Cardiac muscle cell (in vitro differentiated cells and primary cell): Measurements from ENCODE around the gene SLC7A6OS. TPM values are rescaled to one million over a fixed set of nuclear protein-coding genes. Genes with fewer than 3 reads are reported as not detected.
A peak's percentile ranks its signal among the peaks of the same experiment; 100 is the strongest.

ENCODE experiments used
- DNase-seq, 2 donors: peaks; one replicate each; pipeline versions ENCODE4 v3.0.0 to v3.0.0-alpha.2; 2010 to 2017; ENCODE audit warnings: low read depth in 1 of 2, low spot score in 1 of 2
- H3K27ac ChIP-seq: fragments of 200-600 bp; sonication (generic); 2 replicates; pipeline ENCODE4 v1.5.1; 2016
- H3K27me3 ChIP-seq: fragments of 200-600 bp; sonication (generic); 2 replicates; pipeline ENCODE4 v1.6.0; 2016; ENCODE audit warnings: control low read depth
- H3K36me3 ChIP-seq: fragments of 200-600 bp; sonication (generic); 2 replicates; pipeline ENCODE4 v1.5.1; 2016; ENCODE audit warnings: control low read depth
- H3K4me1 ChIP-seq: fragments of 200-600 bp; sonication (generic); 2 replicates; pipeline ENCODE4 v1.8.1; 2017; ENCODE audit warnings: low read depth, mild to moderate bottlenecking, mixed run types
- H3K4me3 ChIP-seq: fragments of 200-600 bp; sonication (generic); 2 replicates; pipeline ENCODE4 v1.5.1; 2016; ENCODE audit warnings: mild to moderate bottlenecking
- H3K9me3 ChIP-seq: fragments of 200-600 bp; sonication (generic); 2 replicates; pipeline ENCODE4 v1.5.1; 2017; ENCODE audit warnings: low read depth, mild to moderate bottlenecking, control low read depth
- polyA plus RNA-seq: library from polyadenylated mRNA; unstranded; fragments of >200 nt; fragmentation: Nextera tagmentation; extraction: Ambion mirVana; gene quantifications from 2 replicates; pipeline ENCODE4 v1.2.1, GENCODE V29; 2016
- total RNA-seq: library from RNA; depleted of rRNA; stranded (reverse); fragments of >200 nt; gene quantifications from 2 replicates; pipeline ENCODE4 v1.2.3, GENCODE V29; 2016
- TF ChIP-seq, protein P1 (sequence below): IDR thresholded peaks from 2 replicates; pipeline ENCODE4 v1.5.1; 2012; ENCODE audit warnings: low read depth, mild to moderate bottlenecking, low read length

Gene SLC7A6OS
- total and polyA plus RNA-seq, 2 experiments from 2014 or later = 18.4 to 24.3 TPM

DNA sequence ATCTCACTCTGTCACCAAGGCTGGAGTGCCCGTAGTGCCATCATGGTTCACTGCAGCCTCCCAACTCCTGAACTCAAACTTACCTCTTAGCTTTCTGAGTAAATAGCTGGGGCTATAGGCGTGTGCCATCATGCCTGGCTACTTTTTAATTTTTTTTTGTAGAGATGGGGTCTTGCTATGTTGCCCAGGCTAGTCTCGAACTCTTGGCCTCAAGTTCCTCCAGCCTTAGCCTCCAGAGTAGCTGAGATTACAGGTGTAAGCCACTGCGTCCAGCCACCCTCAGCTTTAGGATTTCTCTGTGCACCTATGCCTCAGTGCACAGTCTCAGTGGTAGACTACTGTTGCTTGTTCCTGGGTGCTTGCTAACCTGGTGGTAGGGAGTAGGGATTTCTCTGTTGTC, 41.0 kb downstream of the SLC7A6OS start:
- TF ChIP-seq, protein P1, sequence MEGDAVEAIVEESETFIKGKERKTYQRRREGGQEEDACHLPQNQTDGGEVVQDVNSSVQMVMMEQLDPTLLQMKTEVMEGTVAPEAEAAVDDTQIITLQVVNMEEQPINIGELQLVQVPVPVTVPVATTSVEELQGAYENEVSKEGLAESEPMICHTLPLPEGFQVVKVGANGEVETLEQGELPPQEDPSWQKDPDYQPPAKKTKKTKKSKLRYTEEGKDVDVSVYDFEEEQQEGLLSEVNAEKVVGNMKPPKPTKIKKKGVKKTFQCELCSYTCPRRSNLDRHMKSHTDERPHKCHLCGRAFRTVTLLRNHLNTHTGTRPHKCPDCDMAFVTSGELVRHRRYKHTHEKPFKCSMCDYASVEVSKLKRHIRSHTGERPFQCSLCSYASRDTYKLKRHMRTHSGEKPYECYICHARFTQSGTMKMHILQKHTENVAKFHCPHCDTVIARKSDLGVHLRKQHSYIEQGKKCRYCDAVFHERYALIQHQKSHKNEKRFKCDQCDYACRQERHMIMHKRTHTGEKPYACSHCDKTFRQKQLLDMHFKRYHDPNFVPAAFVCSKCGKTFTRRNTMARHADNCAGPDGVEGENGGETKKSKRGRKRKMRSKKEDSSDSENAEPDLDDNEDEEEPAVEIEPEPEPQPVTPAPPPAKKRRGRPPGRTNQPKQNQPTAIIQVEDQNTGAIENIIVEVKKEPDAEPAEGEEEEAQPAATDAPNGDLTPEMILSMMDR = no peak
- Histone ChIP-seq H3K9me3 (no peaks in the 10 kb centered on the region), H3K27me3 (no peaks in the 10 kb centered on the region)

DNA sequence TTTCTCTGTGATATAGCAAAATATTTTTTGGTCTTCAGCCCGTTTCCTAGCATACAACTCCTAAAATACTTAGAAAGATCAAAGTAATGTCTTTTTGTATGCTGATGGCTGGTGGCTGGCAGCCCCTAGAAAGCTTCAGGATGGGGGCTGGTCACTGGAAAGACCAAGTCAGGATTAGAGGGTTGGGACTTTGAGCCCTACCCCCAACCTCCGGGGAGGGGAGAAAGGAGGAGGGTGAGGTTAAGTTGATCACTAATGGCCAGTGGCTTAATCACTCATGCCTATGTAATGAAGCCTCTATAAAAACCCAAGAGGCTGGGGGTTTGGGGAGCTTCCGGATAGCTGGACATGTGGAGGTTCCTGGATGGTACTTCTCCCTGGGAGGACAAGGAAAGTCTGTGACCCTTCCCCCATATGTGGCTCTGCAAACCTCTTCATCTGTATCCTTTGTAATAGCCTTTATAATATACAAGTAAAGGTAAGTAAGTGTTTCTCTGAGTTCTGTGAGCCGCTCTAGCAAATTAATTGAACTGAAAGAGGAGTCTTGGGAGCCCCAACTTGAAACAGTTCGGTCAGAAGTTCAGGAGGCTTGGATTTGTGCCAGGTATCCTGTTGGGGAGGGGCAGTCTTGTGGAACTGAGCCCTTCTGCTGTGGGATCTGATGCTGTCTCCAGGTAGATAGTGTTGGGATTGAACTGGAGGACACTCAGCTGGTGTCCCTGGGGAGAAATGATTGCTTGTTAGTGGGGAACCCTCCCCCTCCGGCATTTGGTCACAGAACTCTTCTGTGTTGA, 42.9 kb downstream of the SLC7A6OS start:
- no peak overlapping the region for H3K27ac ChIP-seq
- no peak for DNase-seq
- no peak overlapping the region for H3K4me3 ChIP-seq
- H3K4me1 ChIP-seq = peaks cover 9% of the 10 kb centered on the region
- no peaks in the 10 kb centered on the region for H3K9me3 ChIP-seq
- H3K27me3 ChIP-seq = no peaks in the 10 kb centered on the region
- TF ChIP-seq, protein P1 = no peak
- H3K36me3 ChIP-seq = no peaks in the 10 kb centered on the region

More for the DNA sequence above, 41.0 kb downstream of the SLC7A6OS start:
- no peak for DNase-seq
- Histone ChIP-seq H3K36me3 (no peaks in the 10 kb centered on the region), H3K4me3 (no peak overlapping the region), H3K4me1 (peaks cover 9% of the 10 kb centered on the region), H3K27ac (no peak overlapping the region)

DNA sequence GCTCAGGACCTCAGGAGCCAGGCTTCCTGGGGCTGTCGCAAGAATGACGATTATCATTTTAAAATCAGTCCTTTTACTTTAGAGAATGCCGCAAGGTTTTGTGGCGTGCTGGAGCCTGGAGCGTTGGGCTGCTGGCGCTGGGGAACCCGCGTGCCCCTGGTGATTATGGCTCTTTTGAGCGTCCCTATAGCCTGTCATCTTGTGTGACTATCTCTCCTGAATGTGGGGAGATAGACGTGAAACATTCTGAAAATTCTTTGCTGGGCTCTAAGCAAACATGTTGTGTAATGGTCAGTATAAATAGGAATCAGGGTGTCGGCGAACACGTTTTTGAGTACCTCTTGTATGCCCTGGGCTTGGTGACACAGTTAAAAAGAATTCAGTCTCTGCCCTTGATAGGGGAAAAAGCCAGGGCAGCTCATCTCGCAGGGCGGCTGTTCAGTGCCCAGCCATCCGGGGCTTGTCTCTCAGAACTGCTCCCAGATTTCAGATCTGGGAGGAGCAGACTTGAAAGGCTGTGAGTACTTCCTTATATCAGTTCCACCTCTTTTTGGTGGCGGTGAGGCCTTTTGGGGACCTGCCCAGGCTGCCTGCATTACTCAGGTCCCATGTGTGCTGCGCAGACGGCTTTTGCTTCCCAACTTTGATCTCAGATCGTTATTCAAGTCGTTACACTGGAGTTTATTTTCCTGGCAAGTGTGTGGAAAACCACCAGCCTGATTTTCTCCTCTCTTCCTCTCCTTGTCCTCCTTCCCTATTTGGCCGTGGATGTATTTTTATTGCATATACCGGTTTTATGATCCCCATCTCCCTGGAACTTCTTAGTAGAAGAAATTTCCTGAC, 45.4 kb downstream of the SLC7A6OS start:
- H3K4me3 ChIP-seq = peak overlapping the region; percentile 93

GRCh38 chr16:68264128-68265077, 46.3 kb downstream of the SLC7A6OS start, which contains the start of gene SLC7A6:
Gene SLC7A6, plus strand, starts transcription at chr16:68264526. Its CDS starts 10,201 bp downstream, at chr16:68274727.
- H3K36me3 ChIP-seq = no peaks in the 10 kb centered on the region
- peaks cover 9% of the 10 kb centered on the region for H3K4me1 ChIP-seq
- H3K27me3 ChIP-seq = no peaks in the 10 kb centered on the region
- TF ChIP-seq, protein P1 = peak; percentile 77
- H3K9me3 ChIP-seq = no peaks in the 10 kb centered on the region
- peak; percentile 80 to 81 for DNase-seq
- H3K27ac ChIP-seq = peak within 1 kb of the TSS; percentile 77
- H3K4me3 ChIP-seq = peak within 1 kb of the TSS; percentile 93

More for the DNA sequence above, 45.4 kb downstream of the SLC7A6OS start:
- Histone ChIP-seq H3K27ac (peak overlapping the region; percentile 5), H3K9me3 (no peaks in the 10 kb centered on the region), H3K4me1 (peaks cover 9% of the 10 kb centered on the region), H3K36me3 (no peaks in the 10 kb centered on the region), H3K27me3 (no peaks in the 10 kb centered on the region)
- TF ChIP-seq, protein P1 = no peak
- DNase-seq = peak; percentile 46 to 62

GRCh38 chr16:68263559-68264127, 47.1 kb downstream of the SLC7A6OS start:
- TF ChIP-seq, protein P1 = no peak
- no peaks in the 10 kb centered on the region for H3K27me3 ChIP-seq
- peaks cover 9% of the 10 kb centered on the region for H3K4me1 ChIP-seq
- no peak for DNase-seq
- H3K27ac ChIP-seq = peak overlapping the region; percentile 77
- H3K4me3 ChIP-seq = peak overlapping the region; percentile 93
- no peaks in the 10 kb centered on the region for H3K9me3 ChIP-seq
- H3K36me3 ChIP-seq = no peaks in the 10 kb centered on the region
